CD4-positive, alpha-beta T cell treated with Interferon gamma for 1 hour (primary cell): ENCODE results near the gene FGF14.
"Not testable (repeated sequence)": the region's sequence is repeated elsewhere in the genome, so short reads cannot be mapped to it uniquely, and the experiment has no call there.

Source experiments
- DNase-seq: peaks from one replicate; pipeline ENCODE4 v3.0.0-alpha.2; 2020

Gene FGF14

GRCh38 chr13:102028206-102028605 lies 373.6 kb downstream of the FGF14 start:
- no peak for DNase-seq

- DNase-seq: no peak
Measured at GRCh38 chr13:102021777-102022176, 380.1 kb downstream of the FGF14 start.

- DNase-seq: no peak
Measured at GRCh38 chr13:102020611-102021216, 381.1 kb downstream of the FGF14 start.

GRCh38 chr13:102018716-102019115 lies 383.1 kb downstream of the FGF14 start:
- no peak for DNase-seq

GRCh38 chr13:102017248-102017647 lies 384.6 kb downstream of the FGF14 start:
- no peak for DNase-seq

- no peak for DNase-seq
Measured at GRCh38 chr13:102012299-102013293, 389.3 kb downstream of the FGF14 start.

- DNase-seq: not testable (repeated sequence)
Measured at GRCh38 chr13:102011455-102011854, 390.4 kb downstream of the FGF14 start.

- DNase-seq: no peak
Measured at GRCh38 chr13:102003848-102004570, 397.8 kb downstream of the FGF14 start.

GRCh38 chr13:102002287-102002686 lies 399.6 kb downstream of the FGF14 start:
- DNase-seq: no peak

- DNase-seq: no peak
Measured at GRCh38 chr13:102000764-102001163, 401.1 kb downstream of the FGF14 start.

GRCh38 chr13:101998129-101998528 lies 403.7 kb downstream of the FGF14 start:
- DNase-seq: no peak

- DNase-seq: no peak
Measured at GRCh38 chr13:101996954-101997353, 404.9 kb downstream of the FGF14 start.

GRCh38 chr13:101989798-101990350 lies 412.0 kb downstream of the FGF14 start:
- no peak for DNase-seq

- no peak for DNase-seq
Measured at GRCh38 chr13:101988140-101988539, 413.7 kb downstream of the FGF14 start.

GRCh38 chr13:101986316-101986715 lies 415.5 kb downstream of the FGF14 start:
- DNase-seq: no peak

GRCh38 chr13:101985321-101985720 lies 416.5 kb downstream of the FGF14 start:
- DNase-seq: no peak

GRCh38 chr13:101982903-101983302 lies 418.9 kb downstream of the FGF14 start:
- no peak for DNase-seq

GRCh38 chr13:101979825-101980224 lies 422.0 kb downstream of the FGF14 start:
- no peak for DNase-seq

- DNase-seq: no peak
Measured at GRCh38 chr13:101978552-101979315, 423.1 kb downstream of the FGF14 start.

- no peak for DNase-seq
Measured at GRCh38 chr13:101977475-101977874, 424.4 kb downstream of the FGF14 start.

- no peak for DNase-seq
Measured at GRCh38 chr13:101972191-101972590, 429.7 kb downstream of the FGF14 start.

GRCh38 chr13:101970341-101970740 lies 431.5 kb downstream of the FGF14 start:
- no peak for DNase-seq
